GM12892 (cell line): Measurements from ENCODE around the gene FASTKD1.

Source experiments
- POLR2A ChIP-seq: IDR thresholded peaks from 2 replicates; pipeline ENCODE4 v1.6.1; 2011; ENCODE audit warnings: low read depth, low read length, control low read depth
- POLR2AphosphoS5 ChIP-seq: IDR thresholded peaks from 2 replicates; pipeline ENCODE4 v1.6.1; 2011; ENCODE audit warnings: low read depth, low read length, control low read depth
- TAF1 ChIP-seq: IDR thresholded peaks from 2 replicates; pipeline ENCODE4 v1.6.1; 2011; ENCODE audit warnings: low read depth, mild to moderate bottlenecking, control low read depth, low read length, borderline replicate concordance

DNA sequence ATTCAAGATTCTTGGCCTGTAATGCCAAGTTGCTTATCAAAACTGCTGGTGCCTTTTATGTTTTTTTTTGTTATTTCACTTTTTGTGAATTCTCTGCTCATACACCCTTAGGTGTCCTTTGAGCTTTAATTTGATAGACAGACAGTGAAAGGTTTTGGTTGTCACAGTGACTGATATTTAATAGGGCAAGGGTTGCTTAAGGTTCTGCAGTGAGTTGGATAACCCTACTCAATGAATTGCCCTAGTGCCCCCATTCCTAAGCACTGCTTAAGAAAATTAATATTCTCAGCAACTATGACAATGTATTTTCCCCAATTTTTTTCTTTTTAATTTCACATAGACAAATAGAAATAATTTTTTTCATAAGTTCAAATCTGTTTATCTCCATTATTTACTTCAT is 25.9 kb upstream of the FASTKD1 start:
- TF ChIP-seq POLR2AphosphoS5 (no peak), POLR2A (no peak), TAF1 (no peak)
